WI38 (cell line): ENCODE measurements around the gene DNAJC11.

Experiments
- H3K4me3 ChIP-seq: 2 replicates; pipeline ENCODE4 v1.5.1; 2011; ENCODE audit warnings: low read depth, mild to moderate bottlenecking, control low read depth, low read length
- TF ChIP-seq, protein P1 (sequence below): IDR thresholded peaks from 2 replicates; pipeline ENCODE4 v1.5.1; 2012; ENCODE audit warnings: low read depth, mild to moderate bottlenecking, control low read depth, low read length

DNAJC11 gene

GRCh38 chr1:6622396-6623152 is 79.0 kb downstream of the DNAJC11 start:
- H3K4me3 ChIP-seq = no peak overlapping the region
- TF ChIP-seq, protein P1, sequence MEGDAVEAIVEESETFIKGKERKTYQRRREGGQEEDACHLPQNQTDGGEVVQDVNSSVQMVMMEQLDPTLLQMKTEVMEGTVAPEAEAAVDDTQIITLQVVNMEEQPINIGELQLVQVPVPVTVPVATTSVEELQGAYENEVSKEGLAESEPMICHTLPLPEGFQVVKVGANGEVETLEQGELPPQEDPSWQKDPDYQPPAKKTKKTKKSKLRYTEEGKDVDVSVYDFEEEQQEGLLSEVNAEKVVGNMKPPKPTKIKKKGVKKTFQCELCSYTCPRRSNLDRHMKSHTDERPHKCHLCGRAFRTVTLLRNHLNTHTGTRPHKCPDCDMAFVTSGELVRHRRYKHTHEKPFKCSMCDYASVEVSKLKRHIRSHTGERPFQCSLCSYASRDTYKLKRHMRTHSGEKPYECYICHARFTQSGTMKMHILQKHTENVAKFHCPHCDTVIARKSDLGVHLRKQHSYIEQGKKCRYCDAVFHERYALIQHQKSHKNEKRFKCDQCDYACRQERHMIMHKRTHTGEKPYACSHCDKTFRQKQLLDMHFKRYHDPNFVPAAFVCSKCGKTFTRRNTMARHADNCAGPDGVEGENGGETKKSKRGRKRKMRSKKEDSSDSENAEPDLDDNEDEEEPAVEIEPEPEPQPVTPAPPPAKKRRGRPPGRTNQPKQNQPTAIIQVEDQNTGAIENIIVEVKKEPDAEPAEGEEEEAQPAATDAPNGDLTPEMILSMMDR = no peak

DNA sequence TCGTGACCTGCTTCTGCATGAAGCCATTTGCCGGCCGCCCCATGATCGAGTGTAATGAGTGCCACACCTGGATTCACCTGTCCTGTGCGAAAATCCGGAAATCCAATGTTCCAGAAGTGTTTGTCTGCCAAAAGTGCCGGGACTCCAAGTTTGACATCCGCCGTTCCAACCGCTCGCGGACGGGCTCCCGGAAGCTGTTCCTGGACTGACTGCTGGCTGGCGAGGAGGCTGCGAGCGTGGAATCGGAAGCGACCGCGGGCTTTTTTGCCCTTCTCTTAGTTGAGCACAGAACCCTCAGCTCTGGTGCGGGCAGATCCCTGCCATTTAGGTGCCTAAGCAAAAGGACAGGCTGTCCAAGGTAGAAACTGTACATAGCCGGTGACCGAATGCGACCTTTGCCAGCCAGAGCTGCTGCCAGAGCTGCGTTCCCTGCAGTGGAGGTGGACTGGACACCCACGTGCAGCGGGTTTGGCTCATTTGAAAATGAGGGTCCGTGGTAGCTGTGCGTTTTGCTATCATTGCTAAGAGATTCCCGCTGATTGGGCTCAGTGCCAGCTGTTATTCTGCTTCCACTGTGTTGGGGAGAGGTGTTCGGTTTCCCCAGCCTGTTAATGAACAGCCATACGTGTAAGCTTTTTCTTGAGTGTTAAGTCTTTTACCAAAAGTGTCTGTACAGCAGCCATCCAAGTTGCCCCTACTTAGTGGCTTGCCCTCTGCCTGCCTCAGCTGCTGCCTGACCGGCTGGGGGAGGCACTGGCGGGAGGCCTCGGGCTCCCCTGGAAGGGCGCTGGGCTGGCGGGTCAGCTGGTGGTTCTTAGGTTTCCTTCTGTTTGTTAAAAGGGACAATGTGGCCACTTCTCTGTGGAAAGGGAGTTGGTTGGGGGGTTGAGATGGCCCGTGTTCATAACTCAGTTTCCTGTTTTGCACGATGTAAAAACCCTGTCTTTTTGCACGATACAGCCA is 79.9 kb downstream of the DNAJC11 start:
- TF ChIP-seq, protein P1 = no peak
- no peak overlapping the region for H3K4me3 ChIP-seq

- no peak overlapping the region for H3K4me3 ChIP-seq
- TF ChIP-seq, protein P1 = no peak
Observed at GRCh38 chr1:6619045-6619444, 82.6 kb downstream of the DNAJC11 start.

- H3K4me3 ChIP-seq = peak overlapping the region; percentile 77
- TF ChIP-seq, protein P1 = no peak
Observed at GRCh38 chr1:6614929-6615785, 86.5 kb downstream of the DNAJC11 start.

DNA sequence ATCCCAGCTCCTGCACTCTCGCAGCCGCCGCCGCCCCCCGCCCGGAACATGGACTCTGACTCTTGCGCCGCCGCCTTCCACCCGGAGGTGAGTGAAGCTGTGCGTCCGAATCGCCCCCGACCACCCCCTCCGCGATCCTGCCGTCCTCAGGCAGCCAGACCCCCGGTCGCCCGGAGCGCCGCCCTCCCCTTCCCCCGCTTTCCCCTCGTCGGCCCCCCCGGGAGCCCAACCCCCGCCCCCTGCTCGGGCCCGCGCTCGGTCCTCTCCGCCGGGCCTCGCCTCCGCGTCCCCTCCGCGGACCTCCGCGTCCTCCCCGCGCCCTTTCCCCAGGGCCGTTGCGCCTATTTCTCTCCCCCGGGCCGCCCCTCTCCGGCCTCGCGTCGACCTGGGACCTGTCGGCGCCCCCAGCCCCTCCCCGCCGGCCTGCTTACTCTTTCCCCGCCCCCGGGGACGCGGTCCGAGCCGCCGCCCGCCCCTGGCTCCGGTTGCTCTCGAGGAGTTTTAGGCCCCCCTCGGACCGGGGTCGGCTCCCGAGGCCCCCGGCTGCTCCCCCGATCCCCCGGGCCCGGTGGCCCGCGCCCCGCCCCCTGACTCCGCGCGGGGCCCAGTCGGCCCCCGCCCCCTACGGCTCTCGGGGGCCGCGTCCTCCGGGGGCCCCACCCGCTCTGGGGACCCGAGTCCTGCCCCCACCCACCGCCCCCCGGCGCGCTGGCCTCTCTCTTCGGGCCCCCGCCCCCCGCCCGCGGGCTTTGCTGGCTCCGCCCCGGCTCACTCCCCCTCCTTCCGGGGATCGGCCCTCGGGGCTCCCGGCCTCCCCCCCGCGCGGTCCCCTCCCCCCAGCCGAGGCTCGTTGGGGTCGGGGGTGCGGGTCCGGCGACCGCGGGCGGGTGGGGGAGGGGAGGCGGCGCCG is 87.3 kb downstream of the DNAJC11 start:
- peak overlapping the region; percentile 77 for H3K4me3 ChIP-seq
- TF ChIP-seq, protein P1 = no peak

- peak within 1 kb of the TSS; percentile 85 for H3K4me3 ChIP-seq
- TF ChIP-seq, protein P1 = no peak
Observed at GRCh38 chr1:6613361-6614018, 88.1 kb downstream of the DNAJC11 start, which contains the start of gene PHF13. TSS of gene PHF13 (plus strand) at chr1:6613731. CDS start at chr1:6614067, 336 bp downstream.
